ENCODE data around the gene MMP21.

The MMP21 gene, protein sequence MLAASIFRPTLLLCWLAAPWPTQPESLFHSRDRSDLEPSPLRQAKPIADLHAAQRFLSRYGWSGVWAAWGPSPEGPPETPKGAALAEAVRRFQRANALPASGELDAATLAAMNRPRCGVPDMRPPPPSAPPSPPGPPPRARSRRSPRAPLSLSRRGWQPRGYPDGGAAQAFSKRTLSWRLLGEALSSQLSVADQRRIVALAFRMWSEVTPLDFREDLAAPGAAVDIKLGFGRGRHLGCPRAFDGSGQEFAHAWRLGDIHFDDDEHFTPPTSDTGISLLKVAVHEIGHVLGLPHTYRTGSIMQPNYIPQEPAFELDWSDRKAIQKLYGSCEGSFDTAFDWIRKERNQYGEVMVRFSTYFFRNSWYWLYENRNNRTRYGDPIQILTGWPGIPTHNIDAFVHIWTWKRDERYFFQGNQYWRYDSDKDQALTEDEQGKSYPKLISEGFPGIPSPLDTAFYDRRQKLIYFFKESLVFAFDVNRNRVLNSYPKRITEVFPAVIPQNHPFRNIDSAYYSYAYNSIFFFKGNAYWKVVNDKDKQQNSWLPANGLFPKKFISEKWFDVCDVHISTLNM

DNA sequence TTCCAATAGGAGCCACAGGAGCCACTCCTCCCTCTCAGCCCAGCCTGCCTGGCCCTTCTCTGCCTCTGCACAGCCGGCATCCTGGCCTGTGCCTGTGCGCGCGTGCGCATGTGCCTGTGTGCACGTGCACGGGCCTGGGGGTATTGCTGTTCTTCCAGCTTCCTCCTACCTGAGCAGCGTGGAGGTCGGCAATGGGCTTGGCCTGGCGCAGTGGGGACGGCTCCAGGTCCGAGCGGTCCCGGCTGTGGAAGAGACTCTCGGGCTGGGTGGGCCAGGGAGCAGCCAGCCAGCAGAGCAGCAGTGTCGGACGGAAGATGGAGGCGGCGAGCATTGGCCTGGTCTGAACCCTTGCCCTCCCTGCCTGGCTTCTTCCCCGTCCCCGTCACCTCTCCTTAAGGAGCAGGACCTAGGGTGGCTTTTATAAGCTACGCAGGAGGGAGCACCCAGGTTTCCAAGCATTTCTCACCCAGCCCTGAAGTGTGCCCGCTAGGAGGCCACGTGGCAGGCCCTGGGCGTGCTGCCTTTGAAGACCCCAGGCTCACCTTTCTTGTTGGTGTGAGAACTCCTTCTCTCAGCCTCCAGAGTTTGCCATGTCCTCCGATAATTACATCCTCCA lies at the start of gene MMP21:
Gene MMP21 (minus strand): TSS at position 331 of the 616 bp plus-strand sequence. CDS start 0 bp downstream, at position 331.
- DNase-seq (ENCODE audit: low spot score), result no peak

DNA sequence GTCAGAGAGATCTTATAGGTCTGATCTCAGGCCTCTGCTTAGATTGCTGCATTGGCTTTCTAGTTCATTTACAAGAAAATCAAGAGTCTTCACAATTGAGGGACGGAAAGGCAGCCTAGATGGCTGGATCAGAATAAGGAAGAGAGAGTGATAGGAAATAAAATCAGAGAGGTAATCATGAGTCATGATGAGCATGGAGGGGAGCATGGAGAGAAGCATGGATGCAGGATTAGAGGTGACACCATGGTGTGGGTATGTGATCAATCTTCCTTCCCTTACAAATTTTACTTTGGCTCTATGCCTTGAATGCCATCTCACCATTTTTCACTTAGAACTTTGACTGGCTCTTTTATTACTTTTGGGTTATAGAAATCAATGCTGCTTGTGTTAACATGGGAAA lies 49.1 kb upstream of the MMP21 start:
- peak; percentile 41 for DNase-seq (ENCODE audit: low spot score)

- peak; percentile 20 for DNase-seq (ENCODE audit: low spot score)
Measured at GRCh38 chr10:125823663-125824251, 48.1 kb upstream of the MMP21 start.

DNA sequence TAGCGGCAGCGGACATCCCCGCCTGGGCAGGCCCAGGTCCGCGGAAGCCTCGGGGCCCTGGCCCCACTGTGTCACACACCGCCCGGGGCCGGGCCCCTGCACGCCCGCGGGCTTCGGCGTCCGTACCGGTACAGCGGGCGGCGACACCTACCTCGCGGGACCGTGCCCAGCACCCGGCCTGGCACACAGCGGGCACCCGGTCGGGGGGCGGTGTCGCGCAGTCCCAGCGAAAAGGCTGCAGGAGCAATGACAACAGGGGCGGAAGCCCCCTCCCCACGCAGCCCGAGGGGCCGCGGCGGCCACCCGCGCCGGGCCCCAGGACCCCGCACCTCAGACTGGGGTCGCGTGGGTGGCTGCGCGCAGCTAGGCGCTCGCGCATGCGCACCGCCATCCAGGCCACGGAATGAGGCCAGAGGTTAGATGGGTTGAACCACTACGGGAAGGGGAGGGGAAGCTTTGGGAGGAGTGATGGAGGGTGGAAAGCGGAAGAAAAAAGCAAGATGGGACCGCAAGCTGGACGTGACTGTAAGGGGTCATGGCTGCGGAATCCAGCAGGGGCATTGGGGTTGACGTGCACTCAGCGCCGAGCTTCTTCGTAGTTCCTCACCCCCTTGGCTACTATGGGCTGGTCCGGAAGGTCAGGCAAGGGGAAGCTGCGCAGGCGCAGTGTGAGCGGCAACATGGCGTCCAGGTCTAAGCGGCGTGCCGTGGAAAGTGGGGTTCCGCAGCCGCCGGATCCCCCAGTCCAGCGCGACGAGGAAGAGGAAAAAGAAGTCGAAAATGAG lies 47.4 kb upstream of the MMP21 start, which contains the start of the genes BCCIP and UROS:
Gene BCCIP (plus strand): TSS at position 669 of the 785 bp plus-strand sequence. CDS start 12 bp downstream, at position 681.
Gene UROS (minus strand): TSS at position 381 of the 785 bp plus-strand sequence. CDS start 6,759 bp downstream, outside the sequence.
- DNase-seq (ENCODE audit: low spot score), result peak; percentile 83

DNA sequence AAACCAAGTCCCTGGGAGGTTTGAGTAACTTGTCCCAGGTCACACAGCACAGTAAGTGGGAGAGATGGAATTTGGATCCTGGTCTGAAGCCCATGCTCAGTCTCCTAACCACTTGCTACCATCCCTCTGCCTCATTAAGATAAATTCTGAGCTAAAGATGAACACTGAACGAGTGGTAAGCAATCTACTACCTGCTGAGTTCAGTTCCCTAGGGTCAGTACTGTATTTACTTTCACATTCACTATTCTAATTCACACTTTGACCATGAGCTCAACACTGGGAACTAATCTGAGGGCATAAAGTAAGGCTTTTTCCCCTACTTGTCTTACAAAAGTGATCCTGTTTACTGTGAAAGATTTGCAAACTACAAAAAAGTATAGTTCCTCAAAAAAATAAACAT lies 45.1 kb upstream of the MMP21 start:
- no peak for DNase-seq (ENCODE audit: low spot score)

- DNase-seq (ENCODE audit: low spot score), result no peak
Measured at GRCh38 chr10:125817337-125817946, 41.8 kb upstream of the MMP21 start.

DNA sequence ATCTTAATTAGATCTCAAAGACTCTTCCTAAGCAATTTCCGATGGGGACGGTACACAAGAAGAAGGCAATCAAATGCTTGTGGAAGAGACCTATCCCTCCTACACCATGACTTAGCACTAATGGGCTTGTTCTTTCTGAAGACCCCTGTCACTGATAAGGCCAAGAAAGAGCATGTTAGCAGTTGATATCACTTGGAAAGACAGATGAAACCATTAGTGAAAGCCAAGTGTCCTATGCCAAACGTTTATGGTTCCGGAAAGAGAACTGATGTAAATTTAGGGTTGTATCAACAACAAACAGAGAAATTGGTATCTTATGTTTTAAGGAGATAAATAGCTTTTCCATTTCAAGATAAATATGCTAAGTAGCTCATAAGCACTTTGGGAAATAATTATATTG lies 40.9 kb upstream of the MMP21 start:
- no peak for DNase-seq (ENCODE audit: low spot score)

- no peak for DNase-seq (ENCODE audit: low spot score)
Measured at GRCh38 chr10:125815764-125816163, 40.1 kb upstream of the MMP21 start.

GRCh38 chr10:125812128-125812750 lies 36.6 kb upstream of the MMP21 start:
- no peak for DNase-seq (ENCODE audit: low spot score)

- no peak for DNase-seq (ENCODE audit: low spot score)
Measured at GRCh38 chr10:125811251-125811650, 35.6 kb upstream of the MMP21 start.

GRCh38 chr10:125808047-125808446 lies 32.4 kb upstream of the MMP21 start:
- no peak for DNase-seq (ENCODE audit: low spot score)

GRCh38 chr10:125802739-125803138 lies 27.1 kb upstream of the MMP21 start:
- DNase-seq (ENCODE audit: low spot score), result no peak

- no peak for DNase-seq (ENCODE audit: low spot score)
Measured at GRCh38 chr10:125802131-125802530, 26.5 kb upstream of the MMP21 start.

- DNase-seq (ENCODE audit: low spot score), result no peak
Measured at GRCh38 chr10:125801574-125801973, 26.0 kb upstream of the MMP21 start.

DNA sequence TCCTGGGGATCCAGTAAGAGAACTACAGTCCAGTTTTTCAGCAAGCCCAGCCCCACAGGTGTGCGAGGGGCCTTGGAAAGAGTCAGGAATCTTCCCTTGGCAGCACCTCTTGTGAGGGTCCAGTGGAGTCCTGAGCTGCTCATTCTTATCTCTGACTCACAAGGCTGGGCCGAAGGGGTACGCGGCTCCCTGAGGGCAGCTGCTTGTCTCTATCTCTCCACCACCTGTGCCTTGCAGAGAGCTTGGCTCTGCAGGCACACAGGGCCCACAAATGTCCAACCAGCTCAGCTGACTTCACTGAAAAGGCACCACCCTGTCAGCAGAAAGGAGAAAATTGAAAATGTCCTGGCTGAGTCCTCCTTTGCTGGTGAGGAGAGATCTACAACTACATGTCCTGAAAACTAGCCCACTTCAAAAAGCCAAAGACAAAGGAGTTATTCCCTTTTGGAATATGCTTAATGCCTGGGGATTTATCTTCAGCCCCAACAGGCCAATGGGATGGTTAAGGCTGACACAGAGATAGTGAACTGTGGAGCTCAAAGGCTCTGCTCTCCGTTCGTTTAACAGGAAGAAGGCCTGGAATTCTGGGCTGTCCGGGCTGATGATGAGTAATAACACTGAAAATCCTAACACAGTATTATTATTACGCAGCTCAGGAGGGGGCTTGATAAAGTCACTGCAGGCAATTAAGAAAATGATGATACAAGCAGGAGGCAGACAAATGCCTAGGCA lies 24.0 kb upstream of the MMP21 start:
- no peak for DNase-seq (ENCODE audit: low spot score)

DNA sequence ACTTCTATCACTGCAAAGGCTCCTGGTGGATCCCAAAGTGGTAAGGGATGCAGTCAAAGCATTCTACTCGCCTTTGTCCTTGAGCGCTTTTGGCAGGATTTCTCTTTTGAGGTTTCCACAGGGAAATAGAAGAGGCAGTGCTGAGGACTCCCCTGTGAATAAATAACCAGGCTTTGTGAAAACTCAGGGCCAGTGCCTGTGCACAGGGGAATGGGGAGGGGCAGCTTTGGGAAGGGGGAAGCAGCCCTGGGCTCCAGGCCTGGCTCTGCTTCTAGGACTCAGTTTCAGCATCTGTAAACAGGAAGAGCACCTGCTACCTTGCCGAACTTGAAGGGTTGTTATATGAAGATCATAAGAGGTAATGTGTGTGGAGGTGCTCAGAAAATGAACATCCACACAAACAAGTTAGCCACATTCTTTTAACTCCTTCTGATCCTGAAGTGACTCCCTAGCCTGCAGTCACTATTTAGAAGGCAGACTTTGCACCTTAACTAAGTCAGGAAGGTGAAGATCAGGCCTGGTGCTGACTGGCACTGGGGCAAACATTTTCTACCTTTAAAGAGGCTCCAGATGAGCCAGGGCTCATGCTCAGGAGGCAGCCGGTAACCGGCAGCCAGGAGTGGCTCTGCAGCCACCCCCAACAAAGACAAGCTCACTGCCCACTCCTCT lies 22.5 kb upstream of the MMP21 start:
- DNase-seq (ENCODE audit: low spot score), result no peak

DNA sequence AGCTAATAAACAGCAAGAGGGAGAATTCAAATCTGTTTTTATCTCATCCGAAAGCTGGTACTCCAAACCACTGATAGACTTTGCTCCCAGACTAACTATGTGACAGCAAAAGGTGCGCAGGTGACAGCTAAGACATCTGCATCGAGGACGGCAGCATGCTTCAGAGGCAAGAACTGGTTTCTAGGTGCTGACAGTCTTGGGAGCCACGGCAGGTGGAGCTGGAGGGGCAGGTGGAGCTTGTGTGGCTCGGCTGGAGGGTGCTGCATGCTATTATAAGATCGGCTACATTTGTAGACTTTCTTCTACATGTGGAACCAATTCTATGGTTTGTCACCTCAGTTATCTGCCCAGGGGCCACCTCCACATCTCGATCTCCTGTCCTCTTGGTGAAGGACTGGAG lies 21.8 kb upstream of the MMP21 start:
- no peak for DNase-seq (ENCODE audit: low spot score)

DNA sequence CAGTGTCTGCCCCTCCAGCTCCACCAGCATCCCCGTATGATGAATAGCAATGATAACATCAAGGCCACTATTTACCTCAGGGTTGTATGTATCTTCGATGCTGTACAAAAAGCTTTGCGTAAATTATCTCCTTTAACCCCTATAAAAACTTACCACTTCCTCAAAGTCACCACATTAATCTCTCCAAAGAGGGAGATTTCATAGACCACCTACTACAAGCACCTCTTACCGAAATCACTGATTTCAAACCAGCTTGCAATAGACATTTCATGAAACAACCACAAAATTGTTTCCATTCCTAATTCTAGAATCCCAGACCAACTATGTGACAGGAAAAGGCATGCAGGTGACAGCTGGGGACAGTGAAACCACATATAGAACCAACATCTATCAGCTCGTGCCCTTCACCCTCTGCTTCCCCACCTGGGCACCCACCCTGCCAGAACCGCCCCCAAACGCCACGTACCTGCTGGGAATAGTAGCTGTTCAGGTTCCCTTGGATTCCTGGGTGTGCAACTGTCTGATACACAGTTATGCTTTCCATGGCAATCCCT lies 20.1 kb upstream of the MMP21 start:
- no peak for DNase-seq (ENCODE audit: low spot score)

- DNase-seq (ENCODE audit: low spot score), result no peak
Measured at GRCh38 chr10:125795128-125795527, 19.5 kb upstream of the MMP21 start.
